Hepatocyte (in vitro differentiated cells): Measurements from ENCODE around the gene CCDC137.

Source experiments
- EZH2 ChIP-seq: fragments of 200-600 bp; sonication (generic); IDR thresholded peaks from 2 replicates; pipeline ENCODE4 v1.6.1; 2016; ENCODE audit warnings: antibody characterized with exemption, mild to moderate bottlenecking, borderline replicate concordance
- TF ChIP-seq, protein P1 (sequence below): fragments of 200-600 bp; sonication (generic); IDR thresholded peaks from 2 replicates; pipeline ENCODE4 v1.5.1; 2016; ENCODE audit warnings: antibody characterized with exemption, mild to moderate bottlenecking; ENCODE audit not compliant: poor library complexity

DNA sequence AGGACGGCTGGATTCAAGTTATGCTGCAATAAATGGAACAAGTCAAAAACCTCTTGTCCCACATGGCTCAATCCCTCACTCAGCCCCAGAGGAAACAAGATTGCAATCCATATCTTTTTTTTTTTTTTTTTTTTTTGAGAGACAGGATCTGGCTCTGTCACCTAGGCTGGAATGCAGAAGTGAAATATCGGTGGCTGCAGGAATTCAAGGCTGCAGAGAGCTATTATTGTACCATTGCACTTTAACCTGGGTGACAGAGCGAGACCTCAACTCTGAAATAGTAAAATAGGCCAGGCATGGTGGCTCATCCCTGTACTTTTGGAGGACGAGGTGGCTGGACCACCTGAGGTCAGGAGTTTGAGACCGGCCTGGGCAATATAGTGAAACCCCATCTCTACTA is 7.5 kb upstream of the CCDC137 start:
- TF ChIP-seq, protein P1, sequence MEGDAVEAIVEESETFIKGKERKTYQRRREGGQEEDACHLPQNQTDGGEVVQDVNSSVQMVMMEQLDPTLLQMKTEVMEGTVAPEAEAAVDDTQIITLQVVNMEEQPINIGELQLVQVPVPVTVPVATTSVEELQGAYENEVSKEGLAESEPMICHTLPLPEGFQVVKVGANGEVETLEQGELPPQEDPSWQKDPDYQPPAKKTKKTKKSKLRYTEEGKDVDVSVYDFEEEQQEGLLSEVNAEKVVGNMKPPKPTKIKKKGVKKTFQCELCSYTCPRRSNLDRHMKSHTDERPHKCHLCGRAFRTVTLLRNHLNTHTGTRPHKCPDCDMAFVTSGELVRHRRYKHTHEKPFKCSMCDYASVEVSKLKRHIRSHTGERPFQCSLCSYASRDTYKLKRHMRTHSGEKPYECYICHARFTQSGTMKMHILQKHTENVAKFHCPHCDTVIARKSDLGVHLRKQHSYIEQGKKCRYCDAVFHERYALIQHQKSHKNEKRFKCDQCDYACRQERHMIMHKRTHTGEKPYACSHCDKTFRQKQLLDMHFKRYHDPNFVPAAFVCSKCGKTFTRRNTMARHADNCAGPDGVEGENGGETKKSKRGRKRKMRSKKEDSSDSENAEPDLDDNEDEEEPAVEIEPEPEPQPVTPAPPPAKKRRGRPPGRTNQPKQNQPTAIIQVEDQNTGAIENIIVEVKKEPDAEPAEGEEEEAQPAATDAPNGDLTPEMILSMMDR: no peak
- no peak for TF ChIP-seq EZH2
